ENCODE data around the gene NR2C2.

Gene NR2C2

DNA sequence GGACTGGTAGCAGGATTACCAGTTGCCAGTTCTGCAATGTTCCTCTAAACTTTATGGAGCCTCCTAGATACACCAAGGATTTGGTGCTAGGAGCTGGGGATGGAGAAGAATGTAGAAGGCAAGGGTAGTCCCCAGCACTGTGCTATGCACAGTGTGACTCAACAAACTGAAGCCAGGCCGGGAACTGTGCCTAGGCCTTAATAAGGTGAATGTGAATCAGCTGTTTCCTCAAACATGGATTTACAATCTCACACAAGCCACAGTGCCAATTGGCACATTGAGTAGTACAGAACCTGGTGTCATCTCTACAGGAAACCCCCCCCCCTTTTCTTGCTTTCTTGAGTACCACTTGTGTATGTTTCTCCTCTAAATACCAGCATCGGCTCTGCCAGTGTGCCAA lies 85.3 kb downstream of the NR2C2 start:
- H3K27ac ChIP-seq: no peak overlapping the region
- TF ChIP-seq, protein P1, sequence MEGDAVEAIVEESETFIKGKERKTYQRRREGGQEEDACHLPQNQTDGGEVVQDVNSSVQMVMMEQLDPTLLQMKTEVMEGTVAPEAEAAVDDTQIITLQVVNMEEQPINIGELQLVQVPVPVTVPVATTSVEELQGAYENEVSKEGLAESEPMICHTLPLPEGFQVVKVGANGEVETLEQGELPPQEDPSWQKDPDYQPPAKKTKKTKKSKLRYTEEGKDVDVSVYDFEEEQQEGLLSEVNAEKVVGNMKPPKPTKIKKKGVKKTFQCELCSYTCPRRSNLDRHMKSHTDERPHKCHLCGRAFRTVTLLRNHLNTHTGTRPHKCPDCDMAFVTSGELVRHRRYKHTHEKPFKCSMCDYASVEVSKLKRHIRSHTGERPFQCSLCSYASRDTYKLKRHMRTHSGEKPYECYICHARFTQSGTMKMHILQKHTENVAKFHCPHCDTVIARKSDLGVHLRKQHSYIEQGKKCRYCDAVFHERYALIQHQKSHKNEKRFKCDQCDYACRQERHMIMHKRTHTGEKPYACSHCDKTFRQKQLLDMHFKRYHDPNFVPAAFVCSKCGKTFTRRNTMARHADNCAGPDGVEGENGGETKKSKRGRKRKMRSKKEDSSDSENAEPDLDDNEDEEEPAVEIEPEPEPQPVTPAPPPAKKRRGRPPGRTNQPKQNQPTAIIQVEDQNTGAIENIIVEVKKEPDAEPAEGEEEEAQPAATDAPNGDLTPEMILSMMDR (conservative IDR thresholded peaks at IDR 0.05): no peak

DNA sequence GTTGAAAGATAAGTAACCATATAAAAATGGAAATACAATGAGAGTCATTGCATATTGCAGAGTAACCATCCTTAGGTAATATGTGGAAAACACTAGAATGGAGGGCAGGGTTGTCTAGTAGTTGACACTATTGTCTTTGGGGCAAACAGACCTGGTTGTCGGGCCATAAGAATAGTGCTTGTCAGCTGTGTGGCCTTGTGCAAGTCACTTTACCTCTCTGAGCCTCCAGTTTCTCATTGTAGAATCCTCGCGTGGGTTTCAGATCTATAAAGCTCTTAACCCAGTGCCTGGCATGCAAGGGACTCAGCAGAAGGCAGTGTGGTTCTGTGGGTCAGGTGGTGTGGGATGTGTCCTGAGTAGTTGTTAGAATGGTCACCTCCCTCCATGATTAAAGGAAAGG lies 85.7 kb downstream of the NR2C2 start:
- no peak overlapping the region for H3K27ac ChIP-seq
- TF ChIP-seq, protein P1 (conservative IDR thresholded peaks at IDR 0.05): no peak

DNA sequence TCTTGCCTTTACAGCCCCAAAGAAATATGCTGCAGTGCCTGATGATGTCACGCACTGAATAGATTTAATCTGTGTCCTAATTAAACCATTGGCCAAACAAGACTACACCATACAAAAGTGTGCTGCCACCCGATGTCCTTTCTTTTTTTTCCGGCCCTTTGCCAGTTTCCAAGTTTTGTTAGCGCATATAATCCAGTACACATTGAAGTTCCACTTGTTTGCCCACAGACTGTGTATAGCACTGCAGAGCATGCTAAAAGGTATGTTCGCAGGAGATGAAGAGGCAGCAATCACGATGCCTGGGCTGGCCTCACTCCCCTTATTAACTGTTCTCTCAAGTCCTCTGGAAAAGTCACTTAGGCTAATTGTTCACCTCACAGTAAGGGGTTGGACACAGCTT lies 90.9 kb downstream of the NR2C2 start:
- TF ChIP-seq, protein P1 (conservative IDR thresholded peaks at IDR 0.05): no peak
- H3K27ac ChIP-seq: peak overlapping the region; percentile 54

DNA sequence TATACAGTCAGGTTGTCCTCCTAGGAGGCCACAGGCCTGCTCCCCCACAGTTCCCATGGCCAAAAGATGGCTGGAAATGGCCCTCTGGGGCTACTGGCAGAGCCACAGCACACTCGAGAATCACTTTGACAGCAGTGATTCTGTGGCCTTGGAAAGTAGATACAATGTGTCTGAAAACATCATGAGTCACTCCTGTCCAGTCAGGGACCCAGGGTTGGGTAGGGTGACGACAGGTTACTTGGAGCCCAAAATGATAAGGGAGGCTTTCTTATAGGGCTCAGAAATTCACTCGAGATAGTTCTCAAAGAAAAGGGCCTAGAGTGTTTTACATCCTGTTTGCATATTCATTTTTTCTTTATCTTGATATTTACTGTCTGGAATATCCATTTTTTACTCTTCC lies 93.5 kb downstream of the NR2C2 start:
- TF ChIP-seq, protein P1 (conservative IDR thresholded peaks at IDR 0.05): no peak
- H3K27ac ChIP-seq: no peak overlapping the region; the same call in 1 of the 2 replicates

DNA sequence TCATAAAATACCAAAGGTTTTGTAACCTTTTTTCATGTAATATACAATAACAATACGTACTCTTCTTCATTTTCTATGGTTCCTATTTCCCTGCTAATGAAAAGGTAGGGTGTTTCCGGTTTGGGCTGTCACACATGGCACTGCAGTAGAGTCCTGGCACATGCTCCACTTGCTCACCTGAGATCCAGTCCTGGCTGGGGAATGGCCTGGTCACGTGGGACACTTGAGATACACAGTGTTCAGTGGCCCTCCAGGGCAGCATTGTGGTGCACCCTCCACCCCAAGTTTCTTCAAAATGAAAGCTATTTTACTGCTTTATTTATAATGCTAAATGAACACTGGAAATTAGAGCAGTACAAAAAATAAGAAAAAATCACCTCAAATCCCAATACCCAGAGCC lies 94.6 kb downstream of the NR2C2 start:
- H3K27ac ChIP-seq: peak overlapping the region; percentile 75; the same call in 1 of the 2 replicates
- TF ChIP-seq, protein P1 (conservative IDR thresholded peaks at IDR 0.05): no peak

DNA sequence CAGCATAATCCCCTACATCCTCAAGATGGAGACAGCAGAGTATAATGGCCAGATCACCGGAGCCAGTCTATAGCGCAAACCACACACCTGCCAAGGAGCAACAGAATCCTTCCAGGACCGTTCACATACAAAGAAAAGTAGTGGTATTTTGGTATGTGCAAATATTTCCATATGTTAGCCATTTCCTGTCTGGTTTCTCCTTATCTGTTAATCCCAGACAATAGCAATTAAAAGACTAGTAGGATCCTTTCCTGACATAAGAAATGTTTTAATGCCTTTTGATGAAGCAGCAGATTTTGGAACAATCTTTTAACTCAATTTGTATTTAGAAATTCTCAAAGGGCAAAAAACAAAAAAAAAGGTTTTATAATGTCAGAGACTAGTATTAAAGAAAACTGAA lies 95.6 kb downstream of the NR2C2 start:
- H3K27ac ChIP-seq: peak overlapping the region; percentile 75; the same call in 1 of the 2 replicates
- TF ChIP-seq, protein P1 (conservative IDR thresholded peaks at IDR 0.05): no peak

DNA sequence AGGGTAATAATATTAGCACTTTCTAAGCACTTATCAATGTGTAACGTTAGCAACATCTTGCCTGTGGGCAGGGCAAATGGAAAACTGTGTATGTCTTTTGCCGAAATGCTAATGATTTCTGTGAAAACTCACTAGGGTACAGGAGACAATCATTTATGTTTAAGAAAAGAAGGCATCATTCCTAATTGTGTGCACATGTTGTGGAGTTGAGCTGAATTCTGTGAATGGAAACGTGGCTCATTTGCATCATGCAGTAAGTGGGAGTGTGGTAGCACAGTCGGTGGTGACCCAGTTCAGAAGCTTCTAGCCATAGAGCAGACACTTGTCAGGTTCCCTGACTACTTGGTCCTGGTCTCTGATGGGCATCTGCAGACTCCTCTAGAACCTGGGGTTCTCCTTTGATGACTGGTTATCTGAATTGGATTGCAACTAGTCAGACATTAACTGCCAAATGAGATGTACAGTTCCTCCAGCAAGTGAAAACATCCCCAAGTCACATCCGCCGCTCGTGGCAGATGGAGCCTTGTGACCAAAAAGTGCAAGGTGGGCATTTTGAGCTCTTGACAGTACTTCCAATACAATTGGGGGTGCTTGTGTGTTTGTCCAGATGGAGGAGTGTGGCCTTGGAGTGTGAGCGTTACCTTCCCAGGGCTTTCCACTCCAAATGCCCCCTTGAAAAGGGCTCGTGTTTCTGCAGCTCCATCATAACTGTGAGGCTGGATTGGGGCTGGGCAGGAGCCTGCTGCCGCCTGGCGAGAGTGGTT lies 96.2 kb downstream of the NR2C2 start:
- TF ChIP-seq, protein P1 (conservative IDR thresholded peaks at IDR 0.05): no peak
- H3K27ac ChIP-seq: peak overlapping the region; percentile 75
